ENCODE results near the gene INHBA. TPM values are rescaled to one million over a fixed set of nuclear protein-coding genes. Genes with fewer than 3 reads are reported as not detected.

The INHBA gene
- total and polyA plus RNA-seq, 2 of the 4 experiments (the other 2 are of a cell fraction): 60.2 to 112 TPM

DNA sequence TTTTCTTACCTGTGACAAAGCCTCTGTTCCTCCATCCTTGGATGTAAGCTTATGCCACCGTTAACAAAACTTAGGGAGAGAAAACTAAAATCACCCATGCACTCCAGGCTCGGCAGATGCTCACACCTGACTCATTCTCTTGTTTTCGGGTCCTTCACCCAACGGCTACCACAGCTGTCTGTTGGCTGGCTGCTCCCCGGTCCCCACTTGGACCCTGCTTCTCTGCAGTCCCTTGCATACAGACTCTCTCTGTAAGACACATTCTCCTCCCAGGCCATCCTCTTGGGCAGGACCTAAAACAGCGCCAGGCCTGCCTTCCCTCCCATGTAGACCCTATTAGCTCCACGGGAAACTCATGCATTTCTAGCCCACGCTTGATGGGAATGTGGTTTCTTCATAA is 12.1 kb upstream of the INHBA start:
- Histone ChIP-seq H3K9ac (ENCODE audit: low read depth, low read length) (no peak overlapping the region), H2AK5ac (ENCODE audit: low read depth, low read length) (no peak overlapping the region), H3K14ac (replicated peaks; ENCODE audit: low read depth, low read length) (no peak overlapping the region), H3K27me3 (ENCODE audit: control insufficient read depth, insufficient read depth, low read length) (no peaks in the 10 kb centered on the region), H2AK9ac (replicated peaks; ENCODE audit: low read depth, low read length, poor library complexity) (no peak overlapping the region), H3K27ac (ENCODE audit: insufficient read depth, low read length) (no peak overlapping the region), H2BK120ac (ENCODE audit: low read depth, low read length) (no peak overlapping the region), H3K56ac (ENCODE audit: extremely low read depth, insufficient read depth, low read length) (no peak overlapping the region), H3K9me1 (ENCODE audit: insufficient read depth, low read length) (no peaks in the 10 kb centered on the region), H3K4me3 (ENCODE audit: insufficient read depth, low read depth, low read length) (no peak overlapping the region), H2BK15ac (ENCODE audit: low read depth, low read length) (no peak overlapping the region), H3K36me3 (ENCODE audit: control insufficient read depth, insufficient read depth, low read length) (no peaks in the 10 kb centered on the region), H3K23ac (ENCODE audit: low read depth, low read length) (no peak overlapping the region), H4K8ac (ENCODE audit: low read depth in 2 of 2, low read length in 2 of 2) (no peak overlapping the region), H2AFZ (replicated peaks; ENCODE audit: low read length, poor library complexity) (no peak overlapping the region), H4K91ac (ENCODE audit: insufficient read depth, low read depth, low read length) (no peak overlapping the region), H2BK20ac (ENCODE audit: low read depth, low read length) (no peak overlapping the region), H3K9me3 (ENCODE audit: control insufficient read depth, insufficient read depth, low read length) (no peaks in the 10 kb centered on the region), H3K79me1 (ENCODE audit: low read depth in 1 of 2, low read length in 2 of 2) (no peaks in the 10 kb centered on the region), H3K18ac (ENCODE audit: low read depth, low read length) (no peak overlapping the region), H3K4me2 (ENCODE audit: low read depth, low read length) (no peak overlapping the region), H3K4ac (ENCODE audit: low read depth, low read length) (no peak overlapping the region), H2BK5ac (ENCODE audit: low read depth, low read length, poor library complexity, severe bottlenecking) (no peak overlapping the region), H4K5ac (ENCODE audit: low read depth, low read length) (no peak overlapping the region), H3K4me1 (ENCODE audit: control insufficient read depth, insufficient read depth, low read length) (peaks cover under 1% of the 10 kb centered on the region; the same call in 1 of the 2 replicates), H4K20me1 (ENCODE audit: insufficient read depth, low read length) (no peaks in the 10 kb centered on the region)
- no TSS peak for BruUV-seq (replicated peaks)
- in situ Hi-C loops (cut with MboI; ENCODE audit: low sequenced_read_pairs): loop anchor here (10.0 kb wide), 1 partner anchor 1480 kb away; no protein-coding TSS in a partner anchor
- ChIA-PET CTCF (no interaction called here), POLR2A (ENCODE audit: unreplicated experiment) (no interaction called here)
- 100% methylated on average over 1 of the region's 8 CpGs; no CpG with 5 or more reads in 1 of the 2 experiments for WGBS, 2 experiments (ENCODE audit: extremely low coverage in 2 of 2, insufficient read length in 1 of 2)
- intact Hi-C loops (cut with micrococcal nuclease): no loop called here
- ATAC-seq (ENCODE audit: low read depth): no peak
- no peak for TF ChIP-seq SMC3 (IDR thresholded peaks at IDR 0.05; ENCODE audit: low read depth, low read length)
- TF ChIP-seq NFE2L2 (IDR thresholded peaks at IDR 0.05; ENCODE audit: low read depth, low read length): no peak
- no peak for TF ChIP-seq BHLHE40 (IDR thresholded peaks at IDR 0.05; ENCODE audit: low read depth, low read length)
- TF ChIP-seq CEBPB (IDR thresholded peaks at IDR 0.05; ENCODE audit: low read depth, low read length): no peak
- TF ChIP-seq FOS (IDR thresholded peaks at IDR 0.05; ENCODE audit: low read depth, low read length): no peak
- TF ChIP-seq RCOR1 (IDR thresholded peaks at IDR 0.05; ENCODE audit: insufficient replicate concordance, low read length): no peak
- no peak for DNase-seq
- dilution Hi-C loops (cut with HindIII; ENCODE audit: low sequenced_read_pairs, unreplicated experiment): no loop called here

Measured in IMR-90 (cell line).